22Rv1 (cell line): ENCODE measurements around the gene PATJ.
"Not testable (repeated sequence)": the region's sequence is repeated elsewhere in the genome, so short reads cannot be mapped to it uniquely, and the experiment has no call there.

Experiments
- H3K27ac ChIP-seq: fragments of 450-650 bp; 2 replicates; pipeline ENCODE4 v1.5.1; 2017
- CTCF ChIP-seq: fragments of 450-650 bp; IDR thresholded peaks from 2 replicates; pipeline ENCODE4 v1.5.1; 2017; ENCODE audit warnings: mild to moderate bottlenecking
- ZFX ChIP-seq: fragments of 450-650 bp; IDR thresholded peaks from 2 replicates; pipeline ENCODE4 v1.6.1; 2017; ENCODE audit warnings: antibody characterized with exemption, borderline replicate concordance

Gene PATJ

GRCh38 chr1:62208087-62208486 lies 465.8 kb downstream of the PATJ start:
- H3K27ac ChIP-seq = no peak overlapping the region
- TF ChIP-seq ZFX = no peak
- no peak for TF ChIP-seq CTCF

GRCh38 chr1:62208970-62209369 lies 466.7 kb downstream of the PATJ start:
- H3K27ac ChIP-seq = no peak overlapping the region
- TF ChIP-seq CTCF (no peak), ZFX (no peak)

- no peak for TF ChIP-seq CTCF
- TF ChIP-seq ZFX = no peak
- no peak overlapping the region for H3K27ac ChIP-seq
Observed at GRCh38 chr1:62209931-62210595, 467.8 kb downstream of the PATJ start.

- TF ChIP-seq ZFX = no peak
- no peak for TF ChIP-seq CTCF
- H3K27ac ChIP-seq = no peak overlapping the region
Observed at GRCh38 chr1:62210960-62211359, 468.7 kb downstream of the PATJ start.

GRCh38 chr1:62212411-62212810 lies 470.1 kb downstream of the PATJ start:
- no peak for TF ChIP-seq CTCF
- no peak for TF ChIP-seq ZFX
- no peak overlapping the region for H3K27ac ChIP-seq

- H3K27ac ChIP-seq = no peak overlapping the region
- TF ChIP-seq CTCF (no peak), ZFX (no peak)
Observed at GRCh38 chr1:62213075-62213914, 471.0 kb downstream of the PATJ start.

GRCh38 chr1:62218604-62219003 lies 476.3 kb downstream of the PATJ start:
- no peak overlapping the region for H3K27ac ChIP-seq
- no peak for TF ChIP-seq ZFX
- no peak for TF ChIP-seq CTCF

- H3K27ac ChIP-seq = not testable (repeated sequence)
Observed at GRCh38 chr1:62220456-62220855, 478.2 kb downstream of the PATJ start.
